Astrocyte of the spinal cord (primary cell): Measurements from ENCODE around the gene PPP4R1.

Source experiments
- DNase-seq: peaks from one replicate; pipeline ENCODE4 v3.0.0; 2011; ENCODE audit warnings: low read depth, low spot score
- H3K4me3 ChIP-seq: 2 replicates; pipeline ENCODE4 v1.5.1; 2011; ENCODE audit warnings: low read depth, mild to moderate bottlenecking, low read length, moderate library complexity
- CTCF ChIP-seq: IDR thresholded peaks from 2 replicates; pipeline ENCODE4 v1.5.1; 2012; ENCODE audit warnings: low read depth, mild to moderate bottlenecking, low read length, inconsistent platforms
- in situ Hi-C: cut with HindIII; loops from 2 replicates; pipeline ENCODE4 v1.10.0; 2017; ENCODE audit warnings: low sequenced_read_pairs

Gene PPP4R1

GRCh38 chr18:9546468-9546867 lies 67.9 kb downstream of the PPP4R1 start:
- in situ Hi-C loops, result no loop called here
- no peak overlapping the region for H3K4me3 ChIP-seq
- DNase-seq, result no peak
- no peak for TF ChIP-seq CTCF

- H3K4me3 ChIP-seq, result no peak overlapping the region
- DNase-seq, result no peak
- no peak for TF ChIP-seq CTCF
- in situ Hi-C loops, result no loop called here
Measured at GRCh38 chr18:9545029-9545428, 69.3 kb downstream of the PPP4R1 start.

- no peak for DNase-seq
- TF ChIP-seq CTCF, result no peak
- in situ Hi-C loops, result no loop called here
- H3K4me3 ChIP-seq, result no peak overlapping the region
Measured at GRCh38 chr18:9542924-9543323, 71.4 kb downstream of the PPP4R1 start.

- H3K4me3 ChIP-seq, result no peak overlapping the region
- no peak for DNase-seq
- no peak for TF ChIP-seq CTCF
- in situ Hi-C loops, result no loop called here
Measured at GRCh38 chr18:9539938-9540337, 74.4 kb downstream of the PPP4R1 start.

- H3K4me3 ChIP-seq, result no peak overlapping the region
- peak; percentile 81 for DNase-seq
- TF ChIP-seq CTCF, result no peak
- in situ Hi-C loops, result no loop called here
Measured at GRCh38 chr18:9539283-9539682, 75.1 kb downstream of the PPP4R1 start.

GRCh38 chr18:9537677-9538076 lies 76.7 kb downstream of the PPP4R1 start:
- no peak for DNase-seq
- in situ Hi-C loops, result no loop called here
- no peak for TF ChIP-seq CTCF
- no peak overlapping the region for H3K4me3 ChIP-seq
